ENCODE data around the gene ACACA. TPM values are rescaled to one million over a fixed set of nuclear protein-coding genes. Genes with fewer than 3 reads are reported as not detected.

The ACACA gene
- total RNA-seq, 1 experiment from 2014 or later = 35.0 TPM

- no peak for DNase-seq (ENCODE audit: low read depth)
These were observed 62.1 kb downstream of the ACACA start for GRCh38 chr17:37344519-37344918.

- DNase-seq (ENCODE audit: low read depth) = no peak
These were observed 64.0 kb downstream of the ACACA start for GRCh38 chr17:37342589-37342988.

GRCh38 chr17:37340804-37341203 is 65.8 kb downstream of the ACACA start:
- DNase-seq (ENCODE audit: low read depth) = no peak

GRCh38 chr17:37339321-37339720 is 67.3 kb downstream of the ACACA start:
- no peak for DNase-seq (ENCODE audit: low read depth)

GRCh38 chr17:37338847-37339246 is 67.8 kb downstream of the ACACA start:
- no peak for DNase-seq (ENCODE audit: low read depth)

- peak; percentile 82 for DNase-seq (ENCODE audit: low read depth)
These were observed 79.1 kb downstream of the ACACA start for GRCh38 chr17:37327341-37328090.

- DNase-seq (ENCODE audit: low read depth) = no peak
These were observed 83.6 kb downstream of the ACACA start for GRCh38 chr17:37322826-37323561.

- no peak for DNase-seq (ENCODE audit: low read depth)
These were observed 84.5 kb downstream of the ACACA start for GRCh38 chr17:37322106-37322505.

- DNase-seq (ENCODE audit: low read depth) = no peak
These were observed 87.6 kb downstream of the ACACA start for GRCh38 chr17:37318931-37319594.

GRCh38 chr17:37317867-37318266 is 88.8 kb downstream of the ACACA start:
- DNase-seq (ENCODE audit: low read depth) = no peak

- DNase-seq (ENCODE audit: low read depth) = no peak
These were observed 91.0 kb downstream of the ACACA start for GRCh38 chr17:37315601-37316000.

GRCh38 chr17:37312137-37312923 is 94.3 kb downstream of the ACACA start:
- DNase-seq (ENCODE audit: low read depth) = no peak

GRCh38 chr17:37310940-37311339 is 95.7 kb downstream of the ACACA start:
- no peak for DNase-seq (ENCODE audit: low read depth)

GRCh38 chr17:37309051-37309450 is 97.6 kb downstream of the ACACA start:
- DNase-seq (ENCODE audit: low read depth) = no peak

GRCh38 chr17:37305406-37305905 is 101.2 kb downstream of the ACACA start:
- DNase-seq (ENCODE audit: low read depth) = peak; percentile 28

- DNase-seq (ENCODE audit: low read depth) = no peak
These were observed 105.3 kb downstream of the ACACA start for GRCh38 chr17:37301288-37301687.

- no peak for DNase-seq (ENCODE audit: low read depth)
These were observed 106.0 kb downstream of the ACACA start for GRCh38 chr17:37300683-37301082.

GRCh38 chr17:37299257-37299980 is 107.2 kb downstream of the ACACA start:
- DNase-seq (ENCODE audit: low read depth) = no peak

- DNase-seq (ENCODE audit: low read depth) = no peak
These were observed 110.7 kb downstream of the ACACA start for GRCh38 chr17:37295888-37296287.

GRCh38 chr17:37294888-37295287 is 111.7 kb downstream of the ACACA start:
- DNase-seq (ENCODE audit: low read depth) = no peak

- no peak for DNase-seq (ENCODE audit: low read depth)
These were observed 112.9 kb downstream of the ACACA start for GRCh38 chr17:37293770-37294169.

Measured in LHCN-M2 (cell line).